NCI-H2171 (cell line): Measurements from ENCODE around the gene ASH1L.
A peak's percentile ranks its signal among the peaks of the same experiment; 100 is the strongest.
"Not testable (repeated sequence)": the region's sequence is repeated elsewhere in the genome, so short reads cannot be mapped to it uniquely, and the experiment has no call there.

Experiments
- DNase-seq: peaks from one replicate; lab custom pipeline; 2025; lab: John Stamatoyannopoulos, UW

ASH1L gene

GRCh38 chr1:155562581-155563376 lies at the start of gene ASH1L:
TSS of gene ASH1L (minus strand) at chr1:155562803. CDS start at chr1:155521519, 41,284 bp downstream.
- DNase-seq = peak; percentile 93

GRCh38 chr1:155610257-155610647 lies 47.6 kb upstream of the ASH1L start:
- DNase-seq = not testable (repeated sequence)

GRCh38 chr1:155609515-155610256 lies 47.1 kb upstream of the ASH1L start, which contains the start of gene MSTO1:
TSS of gene MSTO1 (plus strand) at chr1:155610218. CDS start at chr1:155610249, 31 bp downstream.
- peak; percentile 94 for DNase-seq

GRCh38 chr1:155608888-155609225 lies 46.3 kb upstream of the ASH1L start:
- no peak for DNase-seq

- DNase-seq = no peak
These were observed 45.1 kb upstream of the ASH1L start for GRCh38 chr1:155607708-155608107.

GRCh38 chr1:155599828-155600572 lies 37.4 kb upstream of the ASH1L start:
- not testable (repeated sequence) for DNase-seq

- peak; percentile 35 for DNase-seq
These were observed 36.3 kb upstream of the ASH1L start for GRCh38 chr1:155598842-155599331.

- no peak for DNase-seq
These were observed 34.3 kb upstream of the ASH1L start for GRCh38 chr1:155596864-155597263.

GRCh38 chr1:155595877-155596474 lies 33.4 kb upstream of the ASH1L start:
- DNase-seq = not testable (repeated sequence)

GRCh38 chr1:155591770-155592169 lies 29.2 kb upstream of the ASH1L start:
- peak; percentile 49 for DNase-seq

- DNase-seq = not testable (repeated sequence)
These were observed 28.1 kb upstream of the ASH1L start for GRCh38 chr1:155590516-155591247.

GRCh38 chr1:155589282-155589681 lies 26.7 kb upstream of the ASH1L start:
- DNase-seq = not testable (repeated sequence)

- not testable (repeated sequence) for DNase-seq
These were observed 21.2 kb upstream of the ASH1L start for GRCh38 chr1:155583846-155584245.

GRCh38 chr1:155575608-155576007 lies 13.0 kb upstream of the ASH1L start:
- DNase-seq = not testable (repeated sequence)

- DNase-seq = no peak
These were observed 11.5 kb upstream of the ASH1L start for GRCh38 chr1:155574077-155574476.

GRCh38 chr1:155570593-155570990 lies 8.0 kb upstream of the ASH1L start:
- DNase-seq = no peak

- no peak for DNase-seq
These were observed 7.5 kb upstream of the ASH1L start for GRCh38 chr1:155569988-155570592.

GRCh38 chr1:155563377-155564022 lies 897 bp upstream of the ASH1L start:
- DNase-seq = not testable (repeated sequence)

GRCh38 chr1:155561779-155562580 lies 623 bp downstream of the ASH1L start:
- peak; percentile 79 for DNase-seq
